GM12872 (cell line): ENCODE measurements around the gene ZNF687.
A peak's percentile ranks its signal among the peaks of the same experiment; 100 is the strongest.

Source experiments
- TF ChIP-seq, protein P1 (sequence below): IDR thresholded peaks from 3 replicates; pipeline ENCODE4 v1.5.1; 2011; ENCODE audit warnings: low read depth, mild to moderate bottlenecking, low read length, moderate library complexity; ENCODE audit not compliant: insufficient read depth

The ZNF687 gene

DNA sequence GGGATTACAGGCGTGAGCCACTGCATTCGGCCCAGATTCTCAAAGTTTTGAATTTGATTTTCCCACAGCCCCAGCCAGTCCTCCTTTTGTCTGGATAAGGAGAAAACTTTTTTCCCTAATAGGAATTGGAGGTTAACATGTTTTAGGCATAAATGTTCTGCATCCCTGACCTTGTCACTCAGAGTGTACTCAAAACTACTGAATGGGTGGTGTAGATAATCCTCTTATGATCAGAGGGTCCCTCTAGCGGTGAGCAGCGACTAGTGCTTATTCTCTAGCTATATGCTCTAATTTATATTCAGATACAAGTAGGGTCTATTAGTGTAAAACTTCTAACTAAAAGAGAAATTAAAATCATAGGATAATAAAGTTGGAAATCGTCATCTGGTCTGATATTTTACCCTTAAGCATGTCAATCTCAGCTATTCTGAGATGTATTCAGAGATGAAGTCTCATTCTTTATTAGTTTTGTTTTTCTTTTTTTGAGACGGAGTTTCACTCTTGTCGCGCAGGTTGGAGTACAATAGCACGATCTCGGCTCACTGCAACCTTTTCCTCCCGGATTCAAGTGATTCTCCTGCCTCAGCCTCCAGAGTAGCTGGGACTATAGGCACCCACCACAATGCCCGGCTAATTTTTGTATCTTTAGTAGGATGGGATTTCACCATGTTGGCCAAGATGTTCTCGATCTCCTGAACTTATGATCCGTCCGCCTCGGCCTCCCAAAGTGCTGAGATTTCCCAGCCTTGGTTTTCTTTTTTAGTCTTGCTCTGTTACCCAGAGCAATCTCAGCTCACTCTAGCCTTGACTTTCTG is 30.2 kb upstream of the ZNF687 start:
- TF ChIP-seq, protein P1, sequence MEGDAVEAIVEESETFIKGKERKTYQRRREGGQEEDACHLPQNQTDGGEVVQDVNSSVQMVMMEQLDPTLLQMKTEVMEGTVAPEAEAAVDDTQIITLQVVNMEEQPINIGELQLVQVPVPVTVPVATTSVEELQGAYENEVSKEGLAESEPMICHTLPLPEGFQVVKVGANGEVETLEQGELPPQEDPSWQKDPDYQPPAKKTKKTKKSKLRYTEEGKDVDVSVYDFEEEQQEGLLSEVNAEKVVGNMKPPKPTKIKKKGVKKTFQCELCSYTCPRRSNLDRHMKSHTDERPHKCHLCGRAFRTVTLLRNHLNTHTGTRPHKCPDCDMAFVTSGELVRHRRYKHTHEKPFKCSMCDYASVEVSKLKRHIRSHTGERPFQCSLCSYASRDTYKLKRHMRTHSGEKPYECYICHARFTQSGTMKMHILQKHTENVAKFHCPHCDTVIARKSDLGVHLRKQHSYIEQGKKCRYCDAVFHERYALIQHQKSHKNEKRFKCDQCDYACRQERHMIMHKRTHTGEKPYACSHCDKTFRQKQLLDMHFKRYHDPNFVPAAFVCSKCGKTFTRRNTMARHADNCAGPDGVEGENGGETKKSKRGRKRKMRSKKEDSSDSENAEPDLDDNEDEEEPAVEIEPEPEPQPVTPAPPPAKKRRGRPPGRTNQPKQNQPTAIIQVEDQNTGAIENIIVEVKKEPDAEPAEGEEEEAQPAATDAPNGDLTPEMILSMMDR = peak; percentile 85

DNA sequence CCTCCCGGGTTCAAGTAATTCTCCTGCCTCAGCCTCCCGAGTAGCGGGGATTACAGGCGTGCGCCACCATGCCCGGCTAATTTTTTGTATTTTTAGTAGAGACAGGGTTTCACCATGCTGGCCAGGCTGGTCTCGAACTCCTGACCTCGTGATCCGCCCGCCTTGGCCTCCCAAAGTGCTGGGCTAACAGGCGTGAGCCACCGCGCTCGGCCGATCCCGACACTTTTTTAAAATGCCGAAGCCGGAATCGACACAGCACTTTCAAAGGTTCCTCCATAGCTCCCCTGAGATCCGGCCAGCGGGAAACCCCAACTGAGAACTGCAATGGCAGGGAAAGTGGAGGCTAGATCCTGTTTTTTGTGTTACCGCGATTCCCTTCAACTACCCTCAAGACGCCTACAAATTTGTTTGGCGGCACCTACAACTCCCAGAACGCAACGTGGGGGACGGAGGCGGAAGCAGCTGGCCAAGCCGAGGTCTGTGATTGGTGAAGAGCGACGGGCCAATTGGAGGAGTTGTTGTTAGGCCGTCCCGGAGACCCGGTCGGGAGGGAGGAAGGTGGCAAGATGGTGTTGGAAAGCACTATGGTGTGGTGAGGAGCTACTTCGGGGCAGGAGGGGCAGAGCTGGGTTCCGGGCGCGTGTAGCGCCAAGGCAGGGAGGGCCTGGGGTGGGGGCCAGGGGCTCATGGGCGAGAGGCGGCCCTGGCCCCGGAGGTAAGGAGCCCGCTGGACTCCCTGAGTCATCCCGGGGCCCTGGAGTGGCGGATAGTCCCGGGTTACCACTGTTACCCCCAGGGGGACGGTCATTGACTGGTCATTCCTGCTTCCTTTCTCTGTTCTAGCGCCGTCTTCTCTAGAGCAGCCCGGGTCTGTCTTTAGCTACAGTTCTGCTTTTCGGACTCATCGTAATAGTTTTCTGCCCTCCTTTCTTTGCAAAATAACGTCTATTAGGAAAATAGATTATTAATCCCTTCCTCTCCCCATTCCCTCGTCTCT is 27.6 kb upstream of the ZNF687 start, which contains the start of gene PSMD4:
Gene PSMD4, plus strand, starts transcription at position 518 of the 997 bp plus-strand sequence. Its CDS starts 49 bp downstream, at position 567.
- TF ChIP-seq, protein P1 = no peak

DNA sequence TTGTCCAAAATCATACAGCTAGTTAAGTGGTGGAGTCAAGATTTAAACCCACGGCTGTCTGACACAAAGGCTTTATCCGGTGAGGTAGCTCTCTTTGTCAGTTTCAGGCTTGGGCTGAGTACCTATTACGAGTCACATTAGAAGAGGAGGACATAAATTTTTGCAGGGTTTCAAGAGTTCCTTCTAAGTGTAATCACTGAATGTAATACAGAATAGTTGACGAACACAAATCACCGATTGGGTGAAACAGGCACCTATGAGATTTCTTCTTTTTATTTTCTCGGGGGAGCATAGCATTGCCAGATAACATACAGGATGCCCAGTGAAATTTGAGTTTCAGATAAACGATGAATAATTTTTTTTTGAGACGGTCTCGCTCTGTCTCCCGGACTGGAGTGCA is 26.7 kb upstream of the ZNF687 start:
- TF ChIP-seq, protein P1 = no peak

DNA sequence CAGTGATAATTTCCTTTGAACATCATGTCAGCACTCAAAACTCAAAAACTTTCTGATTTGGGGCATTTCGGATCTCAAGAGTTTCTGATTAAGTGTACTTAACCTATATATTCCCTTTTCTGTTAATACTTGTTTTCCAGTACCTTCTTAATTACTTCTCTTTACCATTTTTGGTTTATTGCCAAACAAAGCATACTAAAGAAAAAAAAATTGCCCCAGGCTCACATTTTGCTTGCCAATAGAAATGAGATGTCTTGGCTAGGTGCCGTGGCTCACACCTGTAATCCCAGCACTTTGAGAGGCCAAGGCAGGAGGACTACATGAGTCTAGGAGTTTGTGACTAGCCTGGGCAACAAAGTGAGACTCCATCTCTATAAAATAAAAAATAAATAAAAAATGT is 22.7 kb upstream of the ZNF687 start:
- TF ChIP-seq, protein P1 = no peak

DNA sequence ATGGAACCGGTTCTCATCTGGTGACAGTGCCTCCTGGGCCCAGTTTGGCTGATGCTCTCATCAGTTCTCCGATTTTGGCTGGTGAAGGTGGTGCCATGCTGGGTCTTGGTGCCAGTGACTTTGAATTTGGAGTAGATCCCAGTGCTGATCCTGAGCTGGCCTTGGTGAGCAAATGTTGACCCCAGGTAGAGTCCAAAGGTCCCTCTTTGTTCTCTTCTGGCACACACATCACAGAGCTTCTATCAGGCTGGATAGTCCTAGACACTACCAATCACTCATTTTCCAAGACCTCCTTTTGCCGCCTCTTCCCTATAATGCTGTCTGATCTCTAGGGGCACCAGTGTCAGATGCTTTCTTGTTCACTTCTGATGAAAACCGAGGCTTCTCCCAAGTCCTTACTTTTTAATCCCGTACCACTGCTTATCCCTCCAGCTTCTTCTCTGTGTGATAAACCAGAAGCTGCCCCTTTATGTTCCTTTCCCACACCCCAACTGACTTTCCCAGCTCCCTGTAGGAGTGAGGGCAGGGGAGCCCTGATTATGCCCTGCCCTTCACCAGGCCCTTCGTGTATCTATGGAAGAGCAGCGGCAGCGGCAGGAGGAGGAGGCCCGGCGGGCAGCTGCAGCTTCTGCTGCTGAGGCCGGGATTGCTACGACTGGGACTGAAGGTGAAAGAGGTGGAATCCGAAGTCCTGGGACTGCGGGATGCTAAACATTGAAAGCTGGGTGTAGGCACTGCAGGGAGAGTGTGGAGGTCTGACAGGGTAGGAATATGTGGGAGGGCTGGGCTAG is 16.5 kb upstream of the ZNF687 start:
- TF ChIP-seq, protein P1 = no peak

DNA sequence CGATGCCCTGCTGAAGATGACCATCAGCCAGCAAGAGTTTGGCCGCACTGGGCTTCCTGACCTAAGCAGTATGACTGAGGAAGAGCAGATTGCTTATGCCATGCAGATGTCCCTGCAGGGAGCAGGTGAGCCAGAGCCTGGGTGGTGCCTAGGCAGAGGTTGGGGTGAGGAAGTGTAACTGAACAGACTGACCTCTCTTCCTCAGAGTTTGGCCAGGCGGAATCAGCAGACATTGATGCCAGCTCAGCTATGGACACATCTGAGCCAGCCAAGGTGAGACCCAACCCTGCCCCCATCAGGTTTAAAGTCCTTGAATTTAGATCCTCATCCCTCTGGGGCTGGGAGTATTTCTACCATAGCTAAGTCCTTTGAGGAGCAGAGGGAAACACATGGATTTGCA is 15.8 kb upstream of the ZNF687 start:
- TF ChIP-seq, protein P1 = no peak
